Stimulated activated CD4-positive, alpha-beta T cell treated with anti-CD3 and anti-CD28 coated beads, TNF-alpha, amount 100 ng/mL, for 48 hours (primary cell): ENCODE results near the gene ITIH5.
"Not testable (repeated sequence)": the region's sequence is repeated elsewhere in the genome, so short reads cannot be mapped to it uniquely, and the experiment has no call there.

Source experiments
- DNase-seq, 3 donors: peaks; one replicate each; pipeline ENCODE4 v3.0.0-alpha.2; 2020; ENCODE audit warnings: low read depth in 3 of 3

ITIH5 gene

GRCh38 chr10:7666253-7667023 lies at the start of gene ITIH5:
TSS of gene ITIH5 (minus strand) at chr10:7666966. CDS start at chr10:7666892, 74 bp downstream.
- DNase-seq, result no peak

DNA sequence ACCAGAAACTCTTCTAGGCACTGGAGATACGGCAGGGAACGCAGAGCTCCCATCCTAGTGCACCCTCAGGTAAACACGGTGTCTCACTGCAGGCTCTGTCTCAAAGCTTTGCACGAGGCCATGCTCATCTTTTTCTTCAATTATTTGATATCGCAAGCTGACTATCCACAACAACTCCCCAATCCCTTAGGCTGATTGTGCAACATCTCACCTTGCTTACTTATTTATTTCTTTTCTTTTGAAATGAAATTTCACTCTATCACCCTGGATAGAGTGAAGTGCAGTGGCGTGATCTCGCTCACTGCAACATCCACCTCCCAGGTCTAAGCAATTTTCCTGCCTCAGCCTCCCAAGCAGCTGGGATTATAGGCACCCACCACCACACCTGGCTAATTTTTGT lies 48.7 kb upstream of the ITIH5 start:
- DNase-seq, result no peak

- DNase-seq, result not testable (repeated sequence)
These were observed 44.3 kb upstream of the ITIH5 start for GRCh38 chr10:7711075-7711474.

DNA sequence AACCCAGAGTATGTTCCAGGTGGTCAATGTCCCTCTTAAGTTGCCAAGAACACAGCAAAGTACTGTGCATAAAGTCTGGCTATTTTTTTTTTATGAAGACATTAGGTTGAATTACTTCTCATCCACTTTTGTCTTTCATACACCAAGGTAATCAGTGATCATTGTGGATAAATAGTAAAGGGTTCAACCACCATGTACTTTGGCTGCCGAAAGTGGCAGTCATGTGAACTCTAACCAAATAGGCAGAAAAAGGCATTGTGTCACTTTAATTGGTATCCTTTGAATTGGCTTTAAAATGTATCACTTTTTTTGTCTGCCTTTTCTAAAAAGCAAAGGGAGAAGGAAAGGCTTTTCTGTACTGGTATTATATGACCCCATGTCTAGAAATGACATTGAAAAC lies 43.7 kb upstream of the ITIH5 start:
- no peak for DNase-seq

GRCh38 chr10:7708832-7709231 lies 42.1 kb upstream of the ITIH5 start:
- no peak for DNase-seq

DNA sequence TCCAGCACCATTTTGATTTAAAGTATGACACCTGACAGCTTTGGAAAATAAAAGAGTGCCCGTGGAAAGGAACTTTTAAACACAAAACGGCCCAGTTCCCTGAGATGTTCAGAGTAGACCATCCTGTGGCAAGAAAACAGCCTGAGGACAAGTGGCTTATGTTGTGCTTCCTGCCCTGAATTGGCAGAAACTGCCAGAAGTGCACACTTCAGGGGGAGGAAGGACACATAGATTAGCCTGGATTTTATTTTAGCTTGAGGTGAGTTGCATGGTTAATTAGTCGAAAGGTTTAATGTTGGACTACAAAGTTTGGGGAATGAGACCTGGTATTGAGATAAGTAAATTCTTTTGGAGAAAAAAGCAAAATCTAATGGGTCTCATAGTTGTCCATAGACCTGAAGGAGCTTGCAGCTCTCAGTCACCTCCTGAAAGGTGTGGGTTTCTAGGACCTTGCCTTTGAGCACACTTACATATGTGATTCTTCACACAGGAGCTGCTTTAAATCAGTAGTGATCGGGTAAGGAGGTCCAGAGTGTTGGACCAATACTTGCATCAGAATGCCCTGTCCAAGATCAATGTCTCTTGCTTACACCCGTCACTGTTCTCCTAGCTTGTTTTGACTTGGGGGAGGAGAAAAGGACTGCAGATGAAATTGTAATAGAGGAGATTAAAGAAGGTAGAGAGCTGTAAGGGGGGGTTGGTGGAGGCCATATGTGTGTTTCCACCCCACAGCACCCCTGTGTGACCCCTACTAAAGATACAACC lies 41.3 kb upstream of the ITIH5 start:
- no peak for DNase-seq

- no peak for DNase-seq
These were observed 40.3 kb upstream of the ITIH5 start for GRCh38 chr10:7707102-7707501.

DNA sequence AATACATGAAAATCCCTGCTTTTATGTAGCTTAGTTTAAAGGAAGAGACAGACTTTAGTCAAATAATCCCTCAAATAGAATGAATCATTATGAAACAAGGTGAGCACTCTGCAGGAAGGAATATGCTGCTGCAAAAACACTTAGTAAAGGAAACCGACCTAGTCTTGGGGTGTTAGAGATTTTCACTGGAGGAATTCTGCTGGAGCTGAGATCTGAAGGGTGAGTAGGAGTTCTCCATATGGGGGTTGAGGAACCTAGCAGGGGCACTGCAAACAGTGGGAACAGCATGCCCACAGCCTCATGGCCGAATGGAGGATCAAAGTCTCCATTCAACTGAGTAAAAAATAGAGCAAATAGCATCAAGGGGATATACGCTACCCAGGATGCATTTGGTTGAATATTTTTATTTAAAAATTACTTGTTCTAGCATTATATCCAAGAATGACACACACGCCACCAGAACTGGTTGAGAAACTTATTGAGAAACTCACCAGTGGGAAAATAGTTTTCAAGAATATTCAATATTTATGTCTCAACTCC lies 39.8 kb upstream of the ITIH5 start:
- no peak for DNase-seq

DNA sequence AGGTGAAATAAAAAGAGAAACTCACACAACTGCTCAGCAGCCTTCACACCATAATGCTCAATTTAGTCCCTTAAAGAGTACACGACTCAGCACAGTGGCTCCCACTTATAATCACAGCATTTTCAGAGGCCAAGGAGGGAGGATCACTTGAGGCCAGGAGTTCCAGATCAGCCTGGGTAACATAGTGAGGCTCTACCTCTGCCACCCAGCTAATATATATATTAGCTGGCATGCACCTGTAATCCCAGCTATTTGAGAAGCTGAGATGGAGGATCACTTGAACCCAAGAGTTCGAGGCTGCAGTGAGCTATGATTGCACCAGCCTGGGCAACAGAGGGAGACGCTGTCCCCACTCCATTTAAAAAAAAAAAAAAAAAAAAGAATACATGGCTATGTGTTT lies 38.6 kb upstream of the ITIH5 start:
- no peak for DNase-seq

DNA sequence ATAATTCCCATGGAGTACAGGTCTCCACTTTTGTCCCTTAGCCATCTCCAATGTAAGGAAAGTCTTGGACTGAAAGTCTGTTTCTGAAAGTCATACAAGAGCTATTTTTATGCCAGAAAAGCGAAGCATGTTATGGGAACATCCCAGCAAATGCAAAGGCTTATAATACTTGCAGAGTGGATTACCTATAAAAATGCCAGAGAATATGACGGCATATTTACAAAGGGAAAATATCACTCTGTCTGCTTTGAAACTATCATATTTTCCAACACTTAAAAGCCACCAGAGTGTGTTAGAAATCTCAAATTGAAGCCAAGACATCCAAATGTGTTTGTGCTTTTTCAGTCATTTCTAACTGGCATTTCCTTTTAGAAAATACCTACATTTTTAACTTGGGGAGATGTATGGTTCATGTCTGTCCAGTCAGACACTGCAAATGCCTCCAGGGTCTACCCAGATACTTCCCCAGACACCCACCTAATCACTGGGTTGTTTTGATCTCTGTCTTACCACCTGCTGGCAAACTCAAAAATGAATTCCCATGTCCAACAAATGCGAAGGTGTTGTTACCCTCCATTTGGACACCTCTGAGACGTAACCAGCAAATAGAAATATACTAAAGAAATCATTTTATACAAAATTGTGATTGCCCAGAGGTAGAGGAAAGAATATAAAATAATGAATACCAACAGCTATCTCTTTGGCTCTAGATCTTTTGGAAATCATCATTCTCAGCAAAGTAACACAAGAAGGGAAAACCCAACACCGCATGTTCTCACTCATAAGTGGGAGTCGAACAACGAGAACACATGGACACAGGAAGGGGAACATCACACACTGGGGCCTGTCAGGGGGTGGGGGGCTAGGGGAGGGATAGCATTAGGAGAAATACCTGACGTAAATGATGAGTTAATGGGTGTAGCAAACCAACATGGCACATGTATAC lies 37.6 kb upstream of the ITIH5 start:
- no peak for DNase-seq

GRCh38 chr10:7703140-7703539 lies 36.4 kb upstream of the ITIH5 start, which contains the start of gene ITIH2:
TSS of gene ITIH2 (plus strand) at chr10:7703316. CDS start at chr10:7703435, 119 bp downstream.
- DNase-seq, result no peak

DNA sequence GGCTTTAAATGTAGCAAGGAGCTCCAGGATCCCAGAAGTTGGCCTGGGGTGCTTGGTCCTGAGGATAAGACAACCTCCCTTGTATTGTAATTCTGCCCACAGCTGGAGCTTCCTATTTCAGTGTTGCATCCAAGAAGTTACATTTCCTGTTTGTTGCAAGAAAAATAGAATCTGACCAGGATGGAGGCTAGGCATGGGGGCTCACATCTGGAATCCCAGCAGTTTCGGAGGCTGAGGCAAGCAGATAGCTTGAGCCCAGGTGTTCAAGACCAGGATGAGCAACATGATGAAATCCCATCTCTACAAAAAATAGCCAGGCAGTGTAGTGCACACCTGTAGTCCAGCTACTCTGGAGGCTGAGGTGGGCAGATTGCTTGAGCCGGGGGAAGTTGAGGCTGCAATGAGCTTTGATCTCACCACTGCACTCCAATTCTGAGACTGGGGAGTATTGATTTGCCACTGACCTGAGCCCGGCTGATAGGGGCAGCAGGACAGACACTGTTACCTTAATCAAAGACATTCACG lies 35.6 kb upstream of the ITIH5 start:
- no peak for DNase-seq

DNA sequence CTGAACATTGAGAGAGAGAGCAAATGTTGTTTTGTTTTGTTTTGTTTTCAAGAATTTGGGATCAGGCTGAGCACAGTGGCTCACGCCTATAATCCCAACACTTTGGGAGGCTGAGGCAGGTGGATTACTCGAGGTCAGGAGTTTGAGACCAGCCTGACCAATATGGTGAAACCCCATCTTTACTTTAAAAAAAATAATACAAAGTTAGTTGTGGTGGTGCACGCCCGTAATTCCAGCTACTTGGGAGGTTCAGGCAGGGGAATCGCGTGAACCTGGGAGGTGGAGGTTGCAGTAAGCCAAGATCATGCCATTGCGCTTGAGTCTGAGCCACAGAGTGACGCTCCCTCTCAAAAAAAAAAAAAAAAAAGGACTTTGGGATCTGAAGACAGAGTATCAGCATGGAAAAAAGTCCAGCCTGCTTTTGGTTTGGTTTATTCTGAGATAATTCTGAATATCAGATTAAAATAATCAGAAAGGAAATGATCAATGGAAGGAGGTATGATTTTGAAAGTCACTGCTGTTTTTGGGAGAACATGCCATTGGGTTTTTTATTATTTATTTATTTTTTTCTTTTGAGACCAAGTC lies 34.5 kb upstream of the ITIH5 start:
- DNase-seq, result no peak

- DNase-seq, result no peak
These were observed 33.9 kb upstream of the ITIH5 start for GRCh38 chr10:7700577-7701125.

DNA sequence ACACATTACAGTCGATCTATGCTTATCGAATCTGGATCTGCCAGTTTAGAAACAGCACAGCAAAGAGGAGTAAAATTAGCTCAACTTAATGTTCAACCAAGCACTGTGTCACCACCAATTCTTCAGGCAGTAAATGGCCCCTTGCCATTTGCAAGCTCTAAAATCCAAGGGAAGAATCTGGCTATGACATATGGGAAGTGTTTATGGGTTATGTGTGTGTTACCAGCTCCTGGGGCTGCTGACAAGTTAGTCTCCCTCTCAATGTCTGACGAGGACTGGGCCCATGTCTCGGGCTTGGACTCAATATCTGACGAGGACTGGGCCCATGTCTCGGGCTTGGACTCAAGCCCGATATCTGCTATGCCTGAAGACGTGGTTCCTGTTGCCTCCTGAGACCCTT lies 30.7 kb upstream of the ITIH5 start:
- DNase-seq, result no peak

- no peak for DNase-seq
These were observed 29.8 kb upstream of the ITIH5 start for GRCh38 chr10:7696545-7696944.

DNA sequence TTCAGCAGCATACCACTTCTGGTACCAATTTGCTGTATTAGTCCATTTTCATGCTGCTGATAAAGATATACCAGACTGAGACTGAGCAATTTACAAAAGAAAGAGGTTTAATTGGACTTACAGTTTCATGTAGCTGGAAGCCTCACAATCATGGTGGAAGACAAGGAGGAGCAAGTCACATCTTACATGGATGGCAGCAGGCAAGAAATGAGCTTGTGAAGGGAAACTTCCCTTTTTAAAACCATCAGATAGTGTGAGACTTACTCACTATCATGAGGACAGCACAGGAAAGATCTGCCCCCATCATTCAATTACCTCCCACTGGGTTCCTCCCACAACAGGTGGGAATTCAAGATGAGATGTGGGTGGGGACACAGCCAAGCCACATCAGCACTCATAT lies 26.4 kb upstream of the ITIH5 start:
- DNase-seq, result not testable (repeated sequence)

- DNase-seq, result not testable (repeated sequence)
These were observed 25.6 kb upstream of the ITIH5 start for GRCh38 chr10:7692368-7692767.

DNA sequence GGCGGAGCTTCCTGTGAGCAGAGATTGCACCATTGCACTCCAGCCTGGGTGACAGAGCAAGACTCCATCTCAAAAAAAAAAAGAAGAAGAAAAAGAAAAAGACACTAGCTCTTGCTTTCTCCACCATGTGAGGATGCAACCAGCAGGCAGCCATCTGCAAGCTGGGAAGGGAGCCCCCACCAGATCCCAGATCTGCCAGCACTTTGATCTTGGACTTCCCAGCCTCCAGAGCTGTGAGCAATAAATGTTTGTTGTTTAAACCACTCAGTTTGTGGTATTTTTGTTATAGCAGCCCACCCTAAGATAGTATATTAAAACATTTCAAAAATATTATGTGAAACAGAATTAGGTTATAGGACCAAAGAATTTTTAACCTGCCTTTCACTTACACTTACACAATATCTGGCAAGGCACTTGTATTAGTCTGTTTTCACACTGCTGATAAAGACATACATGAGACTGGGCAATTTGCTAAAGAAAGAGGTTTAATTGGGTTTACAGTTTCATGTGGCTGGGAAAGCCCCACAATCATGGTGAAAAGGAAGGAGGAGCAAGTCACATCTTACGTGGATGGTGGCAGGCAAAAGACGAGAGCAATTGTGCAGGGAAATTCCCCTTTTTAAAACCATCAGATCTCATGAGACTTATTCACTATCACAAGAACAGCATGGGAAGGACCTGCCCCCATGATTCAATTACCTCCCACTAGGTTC lies 24.3 kb upstream of the ITIH5 start:
- not testable (repeated sequence) for DNase-seq

DNA sequence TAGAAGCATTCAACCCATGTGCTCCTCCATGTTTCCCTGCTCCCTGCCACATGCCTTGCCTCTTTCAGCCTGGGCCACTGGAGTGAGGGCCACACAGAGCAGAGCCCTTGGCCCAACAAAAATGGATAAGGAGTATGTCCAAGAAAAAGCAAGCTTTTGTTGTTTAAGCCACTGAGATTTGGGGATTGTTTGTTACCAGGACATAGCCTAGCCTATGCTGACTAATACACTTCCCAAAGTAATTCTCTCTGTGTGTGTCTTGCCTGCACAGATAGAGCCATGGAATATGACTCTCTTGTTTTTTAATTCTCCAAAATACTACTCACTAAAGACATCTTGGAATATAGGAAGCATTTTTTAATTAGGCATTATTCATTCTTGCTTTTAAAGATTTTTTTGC lies 22.8 kb upstream of the ITIH5 start:
- DNase-seq, result no peak
